CD4-positive, alpha-beta T cell (primary cell): Measurements from ENCODE around the gene INSYN2B. TPM values are rescaled to one million over a fixed set of nuclear protein-coding genes. Genes with fewer than 3 reads are reported as not detected.
A peak's percentile ranks its signal among the peaks of the same experiment; 100 is the strongest.

ENCODE experiments used
- ATAC-seq: fragments of 200-7000 bp; cut with Tn5 transposase; one replicate; pipeline ENCODE4 v1.10.0; 2022; ENCODE audit warnings: mild to moderate bottlenecking; ENCODE audit not compliant: poor library complexity
- CTCF ChIA-PET: fragments of 350-600 bp; sonication (Branson Sonifier 250); formaldehyde crosslinking; loops from one replicate; lab custom pipeline; 2021; ENCODE audit warnings: antibody characterized with exemption, inconsistent platforms; lab: Charles Lee
- POLR2A ChIA-PET: fragments of 350-600 bp; sonication (Branson Sonifier 250); formaldehyde crosslinking; loops from one replicate; lab custom pipeline; 2021; ENCODE audit warnings: antibody characterized with exemption, inconsistent platforms; lab: Charles Lee
- DNase-seq, 14 experiments: peaks; one replicate each; pipeline ENCODE4 v3.0.0-alpha.2; 2013 to 2020; ENCODE audit warnings: mixed read lengths in 2 of 14
- H3K27ac ChIP-seq, 2 donors: one replicate each; pipeline versions ENCODE4 v1.5.1 to v1.7.0; 2013; ENCODE audit warnings: low read length in 2 of 2, low read depth in 1 of 2, mild to moderate bottlenecking in 1 of 2
- H3K27me3 ChIP-seq, 2 experiments: 1 replicate in 1 of 2; 2 replicates in 1 of 2; pipeline versions ENCODE4 v1.6.1 to v1.7.0; 2013; ENCODE audit warnings: low read length in 2 of 2, control low read depth in 1 of 2, mild to moderate bottlenecking in 1 of 2, moderate library complexity in 1 of 2; ENCODE audit not compliant: insufficient read depth in 2 of 2, control insufficient read depth in 1 of 2
- H3K36me3 ChIP-seq: one replicate; pipeline ENCODE4 v1.6.1; 2013; ENCODE audit warnings: low read length, control low read depth; ENCODE audit not compliant: insufficient read depth
- H3K4me1 ChIP-seq: one replicate; pipeline ENCODE4 v1.6.1; 2013; ENCODE audit warnings: low read length, control low read depth; ENCODE audit not compliant: insufficient read depth
- H3K4me3 ChIP-seq: one replicate; pipeline ENCODE4 v1.5.1; 2013; ENCODE audit warnings: mild to moderate bottlenecking, low read length, moderate library complexity
- H3K9me3 ChIP-seq, 2 experiments: 1 replicate in 1 of 2; 2 replicates in 1 of 2; pipeline versions ENCODE4 v1.6.1 to v1.7.0; 2013; ENCODE audit warnings: low read length in 2 of 2, mild to moderate bottlenecking in 2 of 2, control low read depth in 1 of 2, moderate library complexity in 1 of 2; ENCODE audit not compliant: control insufficient read depth in 1 of 2, insufficient read depth in 1 of 2
- H3K27ac Mint-ChIP-seq: one replicate; pipeline ENCODE4 v1.8.0; 2020; ENCODE audit warnings: mixed read lengths
- H3K27me3 Mint-ChIP-seq: one replicate; pipeline ENCODE4 v1.8.0; 2021; ENCODE audit warnings: mixed read lengths
- H3K36me3 Mint-ChIP-seq: one replicate; pipeline ENCODE4 v1.8.0; 2021; ENCODE audit warnings: low read depth, mixed read lengths
- H3K4me1 Mint-ChIP-seq: one replicate; pipeline ENCODE4 v1.8.0; 2021; ENCODE audit warnings: low read depth, mixed read lengths
- H3K4me3 Mint-ChIP-seq: one replicate; pipeline ENCODE4 v1.8.0; 2020; ENCODE audit warnings: mild to moderate bottlenecking, mixed read lengths
- H3K9me3 Mint-ChIP-seq: one replicate; pipeline ENCODE4 v1.8.0; 2020; ENCODE audit warnings: mixed read lengths
- CTCF ChIP-seq: fragments of 200-600 bp; IDR thresholded peaks from one replicate; pipeline ENCODE4 v1.8.0; 2022; ENCODE audit warnings: antibody characterized with exemption, mild to moderate bottlenecking
- intact Hi-C, 2 experiments: fragments of 100-400 bp; cut with DNase I in 1 of 2; cut with micrococcal nuclease in 1 of 2; formaldehyde crosslinking; loops; one replicate each; pipeline versions ENCODE4 v1.15.1 to v1.9.0; 2023 to 2025; cut with DNase I, micrococcal nuclease
- total RNA-seq, 174 experiments: library from RNA in 2 of 174; stranded (reverse) in 2 of 174; gene quantifications; one replicate each; pipeline ENCODE4 v1.2.3 and lab custom pipeline; 2021 to 2026

INSYN2B gene
- total RNA-seq, 2 experiments from 2014 or later, result not detected

- ATAC-seq (no peak), DNase-seq (no peak)
- Histone ChIP-seq H3K27me3 (no peaks in the 10 kb centered on the region), H3K36me3 (peaks cover 15% of the 10 kb centered on the region), H3K27ac (no peak overlapping the region), H3K9me3 (no peaks in the 10 kb centered on the region), H3K4me3 (no peak overlapping the region), H3K4me1 (peaks cover 32% of the 10 kb centered on the region)
- intact Hi-C loops, result no loop called here
- no peak for TF ChIP-seq CTCF
- Mint-ChIP-seq H3K4me3 (no peak overlapping the region), H3K9me3 (no peaks in the 10 kb centered on the region), H3K27me3 (no peaks in the 10 kb centered on the region), H3K36me3 (peaks cover 73% of the 10 kb centered on the region), H3K4me1 (peaks cover 76% of the 10 kb centered on the region), H3K27ac (peak overlapping the region; percentile 48)
- ChIA-PET POLR2A (no interaction called here), CTCF (no interaction called here)
Observed at GRCh38 chr5:169933127-169933526, 47.2 kb downstream of the INSYN2B start.

- no peak overlapping the region for H3K4me3 Mint-ChIP-seq
- CTCF ChIA-PET, result no interaction called here
- no peak for DNase-seq
Observed at GRCh38 chr5:169923988-169924387, 56.3 kb downstream of the INSYN2B start.

GRCh38 chr5:169922474-169922873, 57.8 kb downstream of the INSYN2B start:
- no peak for TF ChIP-seq CTCF
- H3K4me1 ChIP-seq, result no peaks in the 10 kb centered on the region
- intact Hi-C loops, result no loop called here
- H3K27ac Mint-ChIP-seq, result no peak overlapping the region
- no peak for DNase-seq
- ChIA-PET POLR2A (interaction anchor here (0.5 kb wide), 1 partner anchor 952 kb away, joined by 3 read pairs; no protein-coding TSS in a partner anchor), CTCF (no interaction called here)
- H3K9me3 Mint-ChIP-seq, result no peaks in the 10 kb centered on the region
- no peak for ATAC-seq
- no peak overlapping the region for H3K4me3 ChIP-seq
- no peak overlapping the region for H3K4me3 Mint-ChIP-seq
- H3K9me3 ChIP-seq, result no peaks in the 10 kb centered on the region
- no peak overlapping the region for H3K27ac ChIP-seq
- no peaks in the 10 kb centered on the region for H3K27me3 Mint-ChIP-seq
- H3K4me1 Mint-ChIP-seq, result peaks cover 27% of the 10 kb centered on the region
- peaks cover 85% of the 10 kb centered on the region for H3K36me3 Mint-ChIP-seq
- no peaks in the 10 kb centered on the region for H3K27me3 ChIP-seq
- peaks cover 8% of the 10 kb centered on the region for H3K36me3 ChIP-seq

More at GRCh38 chr5:169923988-169924387, 56.3 kb downstream of the INSYN2B start:
- Mint-ChIP-seq H3K4me1 (peaks cover 30% of the 10 kb centered on the region), H3K36me3 (peaks cover 81% of the 10 kb centered on the region), H3K27ac (no peak overlapping the region), H3K27me3 (no peaks in the 10 kb centered on the region), H3K9me3 (no peaks in the 10 kb centered on the region)
- Histone ChIP-seq H3K27ac (no peak overlapping the region), H3K9me3 (no peaks in the 10 kb centered on the region), H3K4me1 (no peaks in the 10 kb centered on the region), H3K4me3 (no peak overlapping the region), H3K27me3 (no peaks in the 10 kb centered on the region), H3K36me3 (peaks cover 5% of the 10 kb centered on the region)
- TF ChIP-seq CTCF, result no peak
- intact Hi-C loops, result no loop called here
- no peak for ATAC-seq
- POLR2A ChIA-PET, result no interaction called here
